ENCODE results near the gene DMC1.

- TF ChIP-seq CTCF (IDR thresholded peaks at IDR 0.05) (no peak), EZH2 (IDR thresholded peaks at IDR 0.05) (no peak), EZH2phosphoT487 (IDR thresholded peaks at IDR 0.05) (no peak)
These were observed 607 bp downstream of the DMC1 start for GRCh38 chr22:38569181-38569971.

Data from neural progenitor cell (in vitro differentiated cells).